HepG2 (cell line): ENCODE results near the gene CASP5. TPM values are rescaled to one million over a fixed set of nuclear protein-coding genes. Genes with fewer than 3 reads are reported as not detected.

Source experiments
- FOXM1 ChIP-seq: sonication (generic); formaldehyde crosslinking; IDR thresholded peaks from 2 replicates; pipeline ENCODE4 v1.5.0; 2020; ENCODE audit warnings: missing genetic modification reagents
- HMG20B ChIP-seq: conservative IDR thresholded peaks from 2 replicates; pipeline ENCODE4 v1.6.1; 2016; ENCODE audit warnings: missing genetic modification reagents, missing compliant biosample characterization
- KMT2B ChIP-seq: IDR thresholded peaks from 2 replicates; pipeline ENCODE4 v1.6.1; 2016; ENCODE audit warnings: missing genetic modification reagents, missing compliant biosample characterization
- PITX1 ChIP-seq: sonication (generic); formaldehyde crosslinking; IDR thresholded peaks from 2 replicates; pipeline ENCODE4 v1.5.1; 2020; ENCODE audit warnings: mild to moderate bottlenecking, missing genetic modification reagents
- YEATS2 ChIP-seq: sonication (generic); formaldehyde crosslinking; IDR thresholded peaks from 2 replicates; pipeline ENCODE4 v1.4.0; 2020; ENCODE audit warnings: missing genetic modification reagents, borderline replicate concordance
- ZBTB34 ChIP-seq: sonication (generic); formaldehyde crosslinking; IDR thresholded peaks from 2 replicates; pipeline ENCODE4 v1.8.0; 2022; ENCODE audit warnings: mild to moderate bottlenecking, missing genetic modification reagents
- ZBTB40 ChIP-seq, 2 experiments: fragments of 450-650 bp in 1 of 2; sonication (generic) in 1 of 2; formaldehyde crosslinking in 1 of 2; IDR thresholded peaks; 2 replicates each; pipeline versions ENCODE4 v1.6.1 to v1.8.0; 2016 to 2022; ENCODE audit warnings: antibody characterized with exemption in 1 of 2, mild to moderate bottlenecking in 1 of 2, missing genetic modification reagents in 1 of 2
- ZNF12 ChIP-seq: sonication (generic); formaldehyde crosslinking; IDR thresholded peaks from 2 replicates; pipeline ENCODE4 v1.5.0; 2020; ENCODE audit warnings: missing genetic modification reagents
- ZNF292 ChIP-seq: sonication (generic); formaldehyde crosslinking; IDR thresholded peaks from 2 replicates; pipeline ENCODE4 v1.8.1; 2022; ENCODE audit warnings: mild to moderate bottlenecking, low read depth, missing genetic modification reagents, borderline replicate concordance
- ZNF430 ChIP-seq: sonication (generic); formaldehyde crosslinking; IDR thresholded peaks from 2 replicates; pipeline ENCODE4 v1.9.0; 2021; ENCODE audit warnings: mild to moderate bottlenecking, missing genetic modification reagents
- ZNF432 ChIP-seq: sonication (generic); formaldehyde crosslinking; IDR thresholded peaks from 2 replicates; pipeline ENCODE4 v1.5.0; 2020; ENCODE audit warnings: missing genetic modification reagents, mild to moderate bottlenecking, borderline replicate concordance
- ZNF468 ChIP-seq: sonication (generic); formaldehyde crosslinking; IDR thresholded peaks from 2 replicates; pipeline ENCODE4 v1.8.0; 2022; ENCODE audit warnings: mild to moderate bottlenecking, moderate library complexity, missing genetic modification reagents
- ZNF503 ChIP-seq: sonication (generic); formaldehyde crosslinking; IDR thresholded peaks from 2 replicates; pipeline ENCODE4 v1.4.0; 2020; ENCODE audit warnings: missing genetic modification reagents
- ZNF672 ChIP-seq: sonication (generic); formaldehyde crosslinking; IDR thresholded peaks from 2 replicates; pipeline ENCODE4 v1.8.1; 2022; ENCODE audit warnings: missing genetic modification reagents
- polyA plus RNA-seq, 8 experiments: library from polyadenylated mRNA; depleted of rRNA in 3 of 8; stranded (reverse) in 7 of 8; unstranded in 1 of 8; fragments of >200 nt; fragmentation: Illumina TruSeq in 4 of 8; extraction: Trizol in 4 of 8; gene quantifications; 2 replicates each; pipeline versions ENCODE4 v1.2.1 to v1.2.3, GENCODE V29; 2011 to 2016; ENCODE audit warnings: low read depth in 4 of 8, missing spikeins in 1 of 8, mixed read lengths in 1 of 8; ENCODE audit not compliant: insufficient read depth in 1 of 8
- total RNA-seq, 5 experiments: library from RNA; depleted of rRNA; stranded (reverse); fragments of >200 nt; fragmentation: Illumina TruSeq; extraction: Trizol; gene quantifications; 2 replicates each; pipeline ENCODE4 v1.2.3, GENCODE V29; 2016; ENCODE audit warnings: low read depth in 1 of 5

Gene CASP5
- total and polyA plus RNA-seq, 2 of the 13 experiments (the other 11 are each of a cell fraction or from before 2014, with no cell fraction given) = not detected

- no peak for TF ChIP-seq YEATS2 (CRISPR knock-in tag)
- 0 out of 2 replicates have a peak, but pooled peaks have one; percentile 12 for TF ChIP-seq ZNF12 (CRISPR knock-in tag)
- TF ChIP-seq ZBTB34 (CRISPR knock-in tag) = no peak
- no peak for TF ChIP-seq PITX1 (CRISPR knock-in tag)
- no peak for TF ChIP-seq ZNF503 (CRISPR knock-in tag)
- TF ChIP-seq HMG20B (CRISPR knock-in tag) = no peak
- no peak for TF ChIP-seq KMT2B (CRISPR knock-in tag)
- TF ChIP-seq ZNF672 = no peak
- no peak for TF ChIP-seq ZNF468 (CRISPR knock-in tag)
- peak; percentile 78; the same call in 1 of the 2 replicates for TF ChIP-seq ZNF292 (CRISPR knock-in tag)
- no peak for TF ChIP-seq ZNF432 (CRISPR knock-in tag)
- no peak for TF ChIP-seq FOXM1 (CRISPR knock-in tag)
- peak; percentile 71; the same call in 1 of the 2 replicates for TF ChIP-seq ZNF430 (CRISPR knock-in tag)
- TF ChIP-seq ZBTB40 (IDR thresholded peaks at IDR 0.05) = no peak
- TF ChIP-seq ZBTB40 (CRISPR knock-in tag; IDR thresholded peaks at IDR 0.05) = no peak
Measured at GRCh38 chr11:104968856-104969776, 53.9 kb downstream of the CASP5 start (continued).
